ENCODE results near the gene OSBPL1A. TPM values are rescaled to one million over a fixed set of nuclear protein-coding genes. Genes with fewer than 3 reads are reported as not detected.

OSBPL1A gene
- polyA plus RNA-seq, 2 of the 4 experiments (the other 2 are of a cell fraction), result 10.5 to 22.1 TPM

GRCh38 chr18:24177499-24178133, 220.0 kb downstream of the OSBPL1A start:
- CTCF ChIA-PET, result interaction anchor here (0.6 to 2.2 kb wide), 9 partner anchors 8 to 196 kb away, joined by 3 to 19 read pairs (median 4); no protein-coding TSS in a partner anchor
- peaks cover 11% of the 10 kb centered on the region; the same call in 1 of the 3 replicates for H3K4me1 ChIP-seq
- no peak for TF ChIP-seq FOSB (CRISPR knock-in tag; IDR thresholded peaks at IDR 0.05)
- TF ChIP-seq MAFK (IDR thresholded peaks at IDR 0.05; ENCODE audit: partially characterized antibody), result no peak
- TF ChIP-seq EHMT2 (IDR thresholded peaks at IDR 0.05; ENCODE audit: low read depth), result no peak
- no peak for TF ChIP-seq MAX (IDR thresholded peaks at IDR 0.05)
- no peak for TF ChIP-seq E2F6 (IDR thresholded peaks at IDR 0.05; ENCODE audit: borderline replicate concordance, low read depth)
- no peak for TF ChIP-seq RCOR1 (IDR thresholded peaks at IDR 0.05; ENCODE audit: low read depth, low read length)
- no peak for TF ChIP-seq POLR2AphosphoS2 (conservative IDR thresholded peaks at IDR 0.05; ENCODE audit: low read length)
- TF ChIP-seq RAD21 (conservative IDR thresholded peaks at IDR 0.05 in 1 of 2, IDR thresholded peaks at IDR 0.05 in 1 of 2), result no peak
- no peak for TF ChIP-seq NPAS2 (CRISPR knock-in tag; IDR thresholded peaks at IDR 0.05; ENCODE audit: borderline replicate concordance)
- TF ChIP-seq GATA3 (IDR thresholded peaks at IDR 0.05; ENCODE audit: borderline replicate concordance), result no peak
- no peak for TF ChIP-seq HMGXB4 (CRISPR knock-in tag; IDR thresholded peaks at IDR 0.05; ENCODE audit: borderline replicate concordance)
- TF ChIP-seq FOXS1 (CRISPR knock-in tag; IDR thresholded peaks at IDR 0.05), result no peak
- no peak for TF ChIP-seq TP53 (CRISPR knock-in tag; IDR thresholded peaks at IDR 0.05)
- TF ChIP-seq KDM1A (IDR thresholded peaks at IDR 0.05; ENCODE audit: low read depth), result no peak
- ATAC-seq (no peak), FAIRE-seq (no peak), DNase-seq (ENCODE audit: low read depth in 1 of 2, low spot score in 1 of 2) (no peak)
- 86% methylated on average over 5 of the region's 5 CpGs for WGBS (ENCODE audit: missing lambda C conversion rate)
- no peak overlapping the region for H3K27ac ChIP-seq
- H3K4me2 ChIP-seq, result no peak overlapping the region
- POLR2A ChIA-PET, result interaction anchor here (1.9 kb wide), 1 partner anchor 94 kb away, joined by 7 read pairs; no protein-coding TSS in a partner anchor
- H3K4me3 ChIP-seq, result no peak overlapping the region
- no peaks in the 10 kb centered on the region for H3K9me3 ChIP-seq

GRCh38 chr18:24176727-24177416, 220.8 kb downstream of the OSBPL1A start:
- peaks cover 9% of the 10 kb centered on the region; the same call in 1 of the 3 replicates for H3K4me1 ChIP-seq
- H3K9me3 ChIP-seq, result no peaks in the 10 kb centered on the region
- DNase-seq (ENCODE audit: low read depth in 1 of 2, low spot score in 1 of 2) (peak; percentile 13 to 55), FAIRE-seq (no peak), ATAC-seq (peak; percentile 81 to 86; a peak in 5 of 6 replicates)
- WGBS (ENCODE audit: missing lambda C conversion rate), result 60% methylated on average over 7 of the region's 7 CpGs
- TF ChIP-seq SMC3 (IDR thresholded peaks at IDR 0.05) (peak; percentile 63), RNF2 (IDR thresholded peaks at IDR 0.05; ENCODE audit: borderline replicate concordance, low read depth) (no peak), RAD21 (conservative IDR thresholded peaks at IDR 0.05 in 1 of 2, IDR thresholded peaks at IDR 0.05 in 1 of 2) (peak; percentile 52 to 56), CTCF (IDR thresholded peaks at IDR 0.05) (peak; percentile 59)
- CTCF ChIA-PET, result interaction anchor here (0.6 to 2.2 kb wide), 25 partner anchors 8 to 316 kb away, joined by 3 to 19 read pairs (median 3); no protein-coding TSS in a partner anchor
- no peak overlapping the region for H3K4me3 ChIP-seq
- POLR2A ChIA-PET, result interaction anchor here (1.0 to 1.9 kb wide), 2 partner anchors 38 to 95 kb away, joined by 4 to 7 read pairs; partner anchors contain the start of gene CABYR
- no peak overlapping the region for H3K4me2 ChIP-seq
- no peak overlapping the region for H3K27ac ChIP-seq
